Activated CD4-positive, CD25-positive, alpha-beta regulatory T cell treated with anti-CD3 and anti-CD28 coated beads, Interleukin-2, amount 50 U/mL, for 24 hours (primary cell): ENCODE measurements around the gene GCAT.
"Not testable (repeated sequence)": the region's sequence is repeated elsewhere in the genome, so short reads cannot be mapped to it uniquely, and the experiment has no call there.

ENCODE experiments used
- ATAC-seq, 2 donors: fragments of 150-1000 bp; cut with Tn5 transposase; one replicate each; pipeline ENCODE4 v1.10.0; 2021; ENCODE audit warnings: mild to moderate bottlenecking in 1 of 2, moderate library complexity in 1 of 2

GCAT gene

DNA sequence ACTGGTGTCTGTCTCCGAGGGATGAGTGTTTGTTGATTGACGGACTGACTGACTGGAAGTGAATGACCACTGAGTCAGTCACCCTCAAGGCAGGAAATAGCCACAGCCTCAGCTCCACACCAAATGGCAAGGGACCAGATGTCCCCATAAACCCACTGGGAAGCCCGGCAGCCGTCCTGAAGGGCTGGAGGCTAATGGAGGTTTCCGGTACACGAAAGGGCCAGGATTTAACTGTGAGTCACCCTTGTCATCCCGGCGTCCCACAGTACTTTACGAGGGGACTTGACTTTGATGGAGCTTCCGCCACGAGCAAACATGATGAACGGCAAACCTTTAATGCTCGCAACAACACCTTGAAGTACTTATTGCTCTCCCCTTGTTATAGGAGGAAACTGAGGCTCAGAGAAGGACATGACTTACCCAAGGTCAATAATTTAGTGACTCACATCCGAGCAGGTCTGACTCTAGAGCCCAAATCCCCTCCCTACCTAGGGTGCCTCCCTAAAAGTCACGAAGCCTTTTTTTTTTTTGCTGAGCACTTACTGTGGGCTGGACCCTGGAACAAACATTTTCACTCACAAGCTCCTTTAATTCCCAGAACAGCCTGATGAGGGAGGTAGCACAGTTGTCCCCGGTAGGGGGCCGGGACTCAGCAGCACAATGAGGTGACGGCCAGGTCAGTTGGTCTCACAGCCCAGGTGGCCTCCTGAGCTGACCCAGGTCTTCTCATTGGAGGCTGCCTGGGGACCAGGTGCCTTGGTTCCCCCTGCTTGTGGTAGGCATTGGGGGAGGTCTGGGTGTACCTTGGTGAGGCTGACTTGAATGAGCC, 25.2 kb upstream of the GCAT start:
- no peak for ATAC-seq

DNA sequence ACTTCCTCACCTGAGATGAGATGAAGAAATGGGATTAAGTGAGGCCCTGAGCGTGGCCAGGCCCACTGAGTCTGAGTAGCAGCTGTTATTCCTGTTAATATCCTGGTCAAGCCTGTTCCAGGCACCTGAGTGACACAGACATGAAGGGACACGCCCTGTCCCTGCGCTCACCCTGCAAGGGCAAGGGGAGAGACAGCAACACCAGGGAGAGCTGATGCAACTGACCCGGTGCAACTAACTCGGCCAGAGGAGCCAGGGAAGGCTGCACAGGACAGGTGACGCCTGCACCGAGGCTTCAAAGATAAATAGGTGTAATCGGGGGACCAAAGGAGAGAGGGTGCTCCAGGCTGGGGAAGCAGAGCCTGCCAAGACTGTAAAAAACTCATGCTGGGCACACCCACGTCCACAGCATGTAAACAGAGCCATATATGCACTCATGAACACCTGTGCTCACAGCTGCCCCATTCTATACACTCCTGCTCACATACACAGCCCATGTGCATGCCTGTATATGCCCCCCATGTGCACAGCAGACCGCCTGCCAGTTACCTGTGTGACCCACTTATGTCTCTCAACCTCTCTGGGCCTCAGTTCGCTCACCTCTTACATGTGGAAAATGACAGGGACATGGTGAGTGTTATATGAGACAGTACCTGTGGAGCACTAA, 22.8 kb upstream of the GCAT start:
- no peak for ATAC-seq

DNA sequence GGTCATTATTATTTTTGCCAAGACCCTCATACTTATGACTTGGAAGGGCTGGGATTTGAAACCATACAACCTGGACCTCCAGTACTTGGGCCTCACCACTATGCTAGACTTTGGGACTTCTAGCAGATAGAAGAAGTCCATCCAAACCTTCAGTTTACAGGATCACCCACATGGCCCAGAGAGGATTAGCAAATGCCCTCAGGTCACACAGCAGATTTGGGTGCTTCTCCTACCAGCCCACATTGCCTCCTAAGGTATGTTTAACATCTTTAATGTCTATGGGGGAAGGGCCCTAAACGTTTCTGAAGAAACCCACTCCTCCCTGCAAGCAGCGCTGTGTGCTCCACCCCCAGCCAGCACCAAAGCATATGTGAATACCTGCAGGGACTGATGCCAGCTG, 17.5 kb upstream of the GCAT start:
- ATAC-seq: no peak

DNA sequence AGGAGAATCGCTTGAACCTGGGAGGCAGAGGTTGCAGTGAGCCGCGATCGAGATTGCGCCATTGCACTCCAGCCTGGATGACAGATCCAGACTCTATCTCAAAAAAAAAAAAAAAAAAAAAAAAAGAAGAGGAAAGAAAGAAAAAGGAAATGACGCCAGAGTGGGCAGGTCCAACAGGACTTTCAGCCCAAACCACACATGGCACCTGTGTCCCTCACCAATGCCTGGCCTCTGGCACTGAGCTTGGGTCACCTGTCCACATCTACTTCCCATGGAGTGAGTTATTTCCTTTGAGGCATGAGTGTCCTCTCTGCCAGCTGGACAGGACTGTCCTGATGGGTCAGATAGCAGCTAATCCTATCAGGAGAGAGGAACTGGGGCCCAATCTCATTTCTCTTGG, 15.2 kb upstream of the GCAT start:
- no peak for ATAC-seq

DNA sequence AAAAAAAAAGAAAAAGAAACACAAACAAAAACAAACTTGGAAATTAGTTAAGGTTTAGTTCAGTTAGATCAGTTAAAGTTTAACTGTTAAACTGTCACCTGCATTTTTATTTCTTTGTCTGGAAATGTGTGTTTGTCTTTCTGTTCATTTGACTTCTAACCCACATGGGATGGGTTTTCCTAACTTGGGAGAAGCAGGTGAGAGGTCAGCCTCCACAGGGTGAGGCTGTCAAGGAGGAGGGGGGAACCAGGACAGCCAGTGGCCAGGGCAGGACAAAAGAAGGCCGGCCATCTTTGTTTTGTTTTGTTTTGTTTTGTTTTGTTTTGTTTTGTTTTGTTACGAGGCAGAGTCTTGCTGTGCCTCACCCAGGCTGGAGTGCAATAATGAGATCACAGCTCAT, 13.4 kb upstream of the GCAT start:
- no peak for ATAC-seq

DNA sequence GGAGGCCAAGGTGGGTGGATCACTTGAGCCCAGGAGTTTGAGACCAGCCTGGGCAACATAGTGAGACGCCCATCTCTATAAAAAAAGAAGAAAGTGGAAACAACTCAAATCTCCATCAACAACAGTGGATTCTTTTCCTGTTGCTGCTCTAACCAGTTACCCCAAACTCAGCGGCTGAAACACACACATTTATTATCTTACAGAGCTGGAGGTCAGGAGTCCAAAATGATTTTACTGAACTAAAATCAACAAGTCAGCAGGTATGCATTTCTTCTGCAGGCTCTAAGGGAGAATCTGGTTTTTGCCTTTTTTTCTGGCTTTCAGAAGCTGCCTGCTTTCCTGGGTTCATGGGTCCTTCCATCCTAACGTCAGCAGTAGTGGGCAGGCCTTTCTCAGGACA, 11.7 kb upstream of the GCAT start:
- ATAC-seq: no peak

DNA sequence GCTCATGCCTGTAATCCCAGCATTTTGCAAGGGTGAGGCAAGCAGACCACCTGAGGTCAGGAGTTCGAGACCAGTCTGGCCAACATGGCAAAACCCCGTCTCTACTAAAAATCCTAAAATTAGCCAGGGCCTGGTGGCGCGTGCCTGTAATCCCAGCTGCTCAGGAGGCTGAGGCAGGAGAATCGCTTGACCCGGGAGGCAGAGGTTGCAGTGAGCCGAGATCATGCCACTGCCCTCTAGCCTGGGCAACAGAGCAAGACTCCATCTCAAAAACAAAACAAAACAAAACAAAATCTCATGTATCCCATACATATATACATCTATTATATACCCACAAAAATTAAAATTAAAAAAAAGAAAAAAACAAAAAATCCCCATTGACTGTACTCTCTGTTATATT, 10.5 kb upstream of the GCAT start:
- not testable (repeated sequence) for ATAC-seq

DNA sequence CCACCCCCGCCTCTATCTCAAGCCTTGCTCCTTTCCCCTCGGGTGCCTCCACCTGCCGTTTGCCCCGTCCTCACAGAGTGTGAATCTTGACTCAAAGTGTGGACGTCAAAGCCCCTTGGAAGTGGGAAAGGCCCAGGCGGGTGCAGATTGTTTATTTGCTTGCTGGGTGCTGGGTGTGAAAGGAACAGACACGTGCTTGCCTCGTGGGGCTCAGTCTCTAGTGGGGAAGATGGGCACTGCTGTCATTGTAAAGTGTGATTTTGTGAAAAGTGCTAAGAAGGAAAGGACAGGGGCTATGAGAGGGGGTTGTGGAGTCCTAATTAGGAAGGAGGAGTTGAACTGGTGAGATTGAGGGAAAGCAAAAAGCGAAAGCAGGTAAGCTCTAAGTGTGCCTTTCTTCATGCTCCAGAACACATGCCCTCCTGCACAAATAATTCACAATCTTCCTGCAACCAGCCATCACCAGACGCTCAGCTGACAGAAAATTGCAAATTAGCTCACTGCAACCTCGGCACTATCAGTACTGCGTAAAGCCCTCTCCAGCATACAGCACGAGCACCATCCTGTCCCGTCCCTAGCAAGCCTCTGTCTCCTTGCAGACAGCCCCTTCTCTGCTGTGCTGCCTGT, 9.7 kb upstream of the GCAT start:
- ATAC-seq: no peak

DNA sequence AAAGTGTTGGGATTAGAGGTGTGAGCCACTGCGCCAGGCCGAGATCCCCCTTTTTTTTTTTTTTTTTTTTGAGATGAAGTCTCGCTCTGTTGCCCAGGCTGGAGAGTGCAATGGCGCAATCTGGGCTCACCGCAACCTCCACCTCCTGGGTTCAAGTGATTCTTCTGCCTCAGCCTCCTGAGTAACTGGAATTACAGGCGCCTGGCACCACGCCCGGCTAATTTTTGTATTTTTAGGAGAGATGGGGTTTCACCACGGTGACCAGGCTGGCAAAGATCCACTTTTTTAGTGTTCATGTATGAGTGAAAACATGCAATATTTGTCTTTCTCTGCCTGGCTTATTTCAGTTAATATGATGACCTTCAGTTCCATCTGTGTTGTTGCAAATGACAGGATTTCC, 7.8 kb upstream of the GCAT start:
- not testable (repeated sequence) for ATAC-seq

DNA sequence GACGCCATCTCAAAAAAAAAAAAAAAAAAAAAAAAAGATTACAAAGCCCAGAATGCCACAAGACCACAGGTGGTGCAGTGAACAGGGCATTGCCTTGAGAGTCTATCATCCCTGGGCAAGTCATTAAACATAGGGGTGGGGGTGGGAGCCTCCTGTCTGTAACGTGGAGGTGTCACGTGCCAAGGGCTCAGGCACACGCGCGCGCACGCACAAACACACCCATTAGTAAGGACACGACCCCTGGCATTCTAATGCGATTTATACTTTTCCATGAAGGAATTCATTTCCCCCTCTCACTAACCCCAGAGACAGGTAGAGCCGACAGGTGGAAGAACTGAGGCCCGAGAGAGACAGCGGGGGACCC, 5.8 kb upstream of the GCAT start:
- ATAC-seq: no peak

DNA sequence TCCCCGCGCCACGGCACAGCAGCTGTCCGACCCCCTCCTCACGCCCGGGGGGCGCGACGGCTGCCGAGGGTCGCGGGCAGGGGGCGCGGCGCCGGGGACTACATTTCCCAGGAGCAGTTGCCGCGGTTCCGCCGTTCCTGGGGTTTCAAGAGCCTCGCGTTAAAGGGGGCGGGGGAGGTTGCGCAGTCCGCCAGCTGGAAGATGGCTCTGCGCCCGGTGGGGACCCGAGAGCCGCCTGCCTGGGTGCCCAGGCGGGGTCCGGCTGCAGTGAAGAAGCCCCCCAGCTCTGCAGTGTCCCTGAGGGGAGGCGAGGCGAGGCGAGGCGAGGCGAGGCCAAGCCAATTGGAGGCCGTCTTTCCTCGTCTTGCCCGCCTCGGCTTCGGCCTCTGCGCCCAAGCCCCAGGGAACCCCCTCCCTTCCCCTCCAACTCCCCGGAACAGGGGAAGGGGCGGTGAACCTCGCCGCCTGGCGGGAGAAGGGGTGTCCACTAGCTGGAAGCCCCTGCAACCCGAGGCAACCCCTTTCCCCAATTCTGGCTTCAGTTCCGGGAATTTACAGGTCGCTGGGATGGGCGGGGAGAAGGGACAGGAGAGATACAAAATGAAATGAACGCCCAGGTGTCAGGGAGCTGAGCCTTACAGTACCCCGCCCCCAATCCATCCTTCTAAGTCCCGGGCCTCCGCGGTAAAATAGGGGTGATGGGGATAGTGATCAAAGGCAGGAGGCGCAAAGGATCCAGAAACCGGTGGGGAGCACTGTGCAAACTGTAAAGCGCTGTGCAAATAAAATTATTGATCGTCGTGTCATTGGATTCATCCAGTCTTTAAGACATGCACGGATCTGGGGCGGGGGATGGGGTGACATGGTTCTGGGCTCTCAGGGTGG, 5.2 kb upstream of the GCAT start:
- ATAC-seq: no peak

DNA sequence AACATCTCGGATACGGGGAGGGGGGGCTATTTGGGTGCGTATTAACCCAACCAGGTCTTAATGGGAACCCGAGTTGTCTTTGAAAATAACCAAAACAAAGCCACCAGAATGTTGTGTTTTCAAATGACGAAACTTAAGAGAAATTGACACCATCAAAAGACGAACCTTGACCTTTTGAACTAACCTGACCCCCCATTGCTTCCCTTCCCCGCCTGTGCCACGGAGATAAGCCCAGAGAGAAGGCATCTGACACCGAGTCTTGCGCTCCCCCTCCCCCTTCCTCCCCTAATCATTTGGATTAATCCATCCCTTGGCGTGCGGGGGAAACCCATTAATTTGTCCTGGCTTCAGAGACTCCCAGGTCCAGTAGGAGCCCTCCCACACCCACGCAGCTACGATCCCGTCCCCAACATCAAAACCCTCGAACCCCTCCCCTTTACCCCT, 4.5 kb upstream of the GCAT start:
- ATAC-seq: no peak

DNA sequence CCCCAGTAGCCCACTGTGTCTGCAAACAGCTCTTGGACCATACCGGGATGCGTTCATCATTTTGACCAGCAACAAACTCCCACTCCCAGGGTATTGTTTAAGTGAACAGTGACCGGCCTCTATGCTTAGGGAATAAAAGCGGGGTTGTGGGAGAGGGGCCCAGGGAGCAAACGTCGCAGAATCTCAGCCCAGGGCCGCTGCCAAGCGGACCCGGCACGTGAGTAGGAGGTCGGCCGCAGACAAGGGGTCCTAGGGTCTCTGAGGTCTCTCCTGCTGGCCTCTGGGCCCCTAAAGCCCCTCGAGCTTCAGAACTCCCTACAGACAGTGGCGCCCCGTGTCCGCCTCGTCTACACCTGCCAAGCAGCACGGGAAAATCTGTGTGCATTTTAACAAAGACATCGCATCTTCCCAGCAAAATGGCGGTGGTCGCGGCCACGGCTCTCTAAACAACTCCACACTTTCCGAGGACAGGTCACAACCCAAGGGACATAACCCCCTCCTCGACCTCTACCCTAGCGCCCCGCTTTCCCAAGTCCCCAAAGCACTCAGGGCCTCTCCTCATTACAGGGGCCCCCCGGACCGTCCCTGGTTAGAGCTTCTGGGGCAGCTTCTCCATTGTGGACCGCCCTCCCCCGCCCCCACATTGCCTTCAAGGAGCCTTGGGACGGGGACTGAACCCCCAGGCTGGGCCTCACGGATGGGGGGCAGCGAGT, 3.9 kb upstream of the GCAT start:
- ATAC-seq: no peak

DNA sequence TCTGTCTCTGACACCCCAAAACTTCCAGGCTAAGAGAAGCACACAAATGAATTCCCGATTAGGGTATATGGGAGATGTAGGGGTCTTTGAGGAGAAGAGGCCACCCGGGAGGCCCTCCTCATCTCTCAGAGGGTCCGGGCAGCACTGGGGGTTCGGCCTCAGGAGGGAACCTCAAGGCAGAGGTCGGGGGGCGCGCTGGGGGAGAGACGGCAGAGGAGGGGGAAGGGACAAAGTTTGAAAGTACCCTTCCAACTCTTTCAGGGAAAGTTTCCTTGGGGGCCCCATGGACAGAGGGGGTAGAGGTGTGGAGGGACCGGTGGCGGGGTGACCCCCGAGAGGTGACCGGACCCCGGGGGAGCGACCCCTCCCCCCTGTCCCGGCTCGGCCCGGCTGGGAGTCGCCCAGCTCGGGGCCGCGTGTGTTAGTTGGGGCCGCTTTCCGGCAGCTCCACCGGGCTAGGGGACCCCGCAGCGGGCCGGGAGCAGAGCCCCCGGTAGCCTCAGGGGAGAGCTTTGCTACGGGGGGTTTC, 3.3 kb upstream of the GCAT start:
- no peak for ATAC-seq

DNA sequence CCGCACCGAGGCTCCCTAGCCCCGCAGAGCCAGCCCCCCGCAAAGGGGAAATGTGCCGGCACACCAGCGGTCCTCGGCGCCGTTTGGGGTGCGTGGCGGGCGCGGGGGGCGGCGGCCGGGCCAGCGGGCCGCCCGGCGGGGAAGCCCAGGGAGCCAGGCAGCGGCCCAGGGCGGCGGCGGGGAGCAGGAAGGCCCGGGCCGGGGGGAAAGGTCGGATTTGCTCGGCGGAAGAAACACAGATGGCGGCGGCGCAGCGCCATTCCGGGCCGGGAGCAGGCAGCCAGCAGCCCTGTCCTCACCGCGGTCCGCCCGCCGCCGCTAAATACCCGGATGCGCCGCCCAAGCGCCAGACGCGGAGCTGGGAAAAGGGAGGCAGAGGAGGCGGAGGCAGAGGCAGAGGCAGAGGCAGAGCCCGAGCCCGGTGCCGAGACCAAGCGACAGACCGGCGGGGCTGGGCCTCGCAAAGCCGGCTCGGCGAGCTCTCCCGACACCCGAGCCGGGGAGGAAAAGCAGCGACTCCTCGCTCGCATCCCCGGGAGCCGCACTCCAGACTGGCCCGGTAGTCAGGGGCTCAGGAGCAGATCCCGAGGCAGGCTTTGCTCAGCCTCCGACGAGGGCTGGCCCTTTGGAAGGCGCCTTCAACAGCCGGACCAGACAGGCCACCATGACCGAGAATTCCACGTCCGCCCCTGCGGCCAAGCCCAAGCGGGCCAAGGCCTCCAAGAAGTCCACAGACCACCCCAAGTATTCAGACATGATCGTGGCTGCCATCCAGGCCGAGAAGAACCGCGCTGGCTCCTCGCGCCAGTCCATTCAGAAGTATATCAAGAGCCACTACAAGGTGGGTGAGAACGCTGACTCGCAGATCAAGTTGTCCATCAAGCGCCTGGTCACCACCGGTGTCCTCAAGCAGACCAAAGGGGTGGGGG, 2.6 kb upstream of the GCAT start:
- peak; percentile 10 to 27 for ATAC-seq

DNA sequence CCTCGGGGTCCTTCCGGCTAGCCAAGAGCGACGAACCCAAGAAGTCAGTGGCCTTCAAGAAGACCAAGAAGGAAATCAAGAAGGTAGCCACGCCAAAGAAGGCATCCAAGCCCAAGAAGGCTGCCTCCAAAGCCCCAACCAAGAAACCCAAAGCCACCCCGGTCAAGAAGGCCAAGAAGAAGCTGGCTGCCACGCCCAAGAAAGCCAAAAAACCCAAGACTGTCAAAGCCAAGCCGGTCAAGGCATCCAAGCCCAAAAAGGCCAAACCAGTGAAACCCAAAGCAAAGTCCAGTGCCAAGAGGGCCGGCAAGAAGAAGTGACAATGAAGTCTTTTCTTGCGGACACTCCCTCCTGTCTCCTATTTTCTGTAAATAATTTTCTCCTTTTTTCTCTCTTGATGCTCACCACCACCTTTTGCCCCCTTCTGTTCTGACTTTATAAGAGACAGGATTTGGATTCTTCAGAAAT, 1.9 kb upstream of the GCAT start:
- no peak for ATAC-seq

DNA sequence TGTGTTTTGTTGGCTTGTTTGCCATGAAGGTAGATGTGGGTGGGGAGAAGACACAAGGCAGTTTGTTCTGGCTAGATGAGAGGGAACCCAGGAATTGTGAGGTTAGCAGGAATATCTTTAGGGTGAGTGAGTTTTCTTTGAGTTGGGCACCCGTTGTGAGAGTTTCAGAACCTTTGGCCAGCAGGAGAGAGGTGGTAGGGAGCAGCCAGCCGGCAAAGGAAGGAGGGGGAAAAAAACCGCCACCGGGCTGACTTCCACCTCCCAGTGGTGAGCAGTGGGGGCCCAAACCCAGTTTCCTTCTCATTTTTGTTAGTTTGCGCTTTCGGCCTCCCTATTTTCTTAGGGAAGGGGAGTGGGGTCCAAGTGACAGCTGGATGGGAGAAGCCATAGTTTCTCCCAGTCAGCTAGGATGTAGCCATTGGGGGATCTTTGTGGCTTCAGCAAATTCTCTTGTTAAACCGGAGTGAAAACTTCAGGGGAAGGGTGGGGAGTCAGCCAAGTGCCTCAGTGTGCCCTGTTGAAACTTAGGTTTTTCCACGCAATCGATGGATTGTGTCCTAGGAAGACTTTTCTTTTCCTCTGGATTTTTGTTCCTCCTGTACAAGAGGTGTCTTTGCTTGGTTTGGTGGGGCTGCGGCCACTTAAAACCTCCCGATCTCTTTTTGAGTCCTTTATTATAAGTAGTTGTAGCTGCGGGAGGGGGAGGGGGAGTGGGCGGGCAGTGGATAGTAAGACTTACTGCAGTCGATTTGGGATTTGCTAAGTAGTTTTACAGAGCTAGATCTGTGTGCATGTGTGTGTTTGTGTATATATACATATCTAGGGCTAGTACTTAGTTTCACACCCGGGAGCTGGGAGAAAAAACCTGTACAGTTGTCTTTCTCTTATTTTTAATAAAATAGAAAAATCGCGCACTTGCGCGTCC, 1.1 kb upstream of the GCAT start:
- ATAC-seq: no peak

DNA sequence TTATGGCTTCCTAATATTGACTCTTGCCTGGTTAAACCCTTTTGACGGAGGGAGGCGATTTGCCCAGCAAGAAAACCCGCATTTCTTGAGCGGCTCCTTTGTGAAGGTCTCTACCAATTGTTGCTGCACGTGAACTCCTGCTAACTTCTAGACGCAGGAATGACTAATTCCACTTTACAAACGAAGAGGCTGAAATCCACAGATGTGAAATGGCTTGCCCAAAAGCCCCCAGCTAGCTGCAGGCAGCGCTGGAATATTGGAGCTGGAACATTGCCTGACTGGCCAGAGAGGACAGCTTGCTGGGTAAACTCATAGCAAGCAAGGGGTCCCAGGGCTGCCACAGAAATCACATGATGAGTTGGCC, 542 bp downstream of the GCAT start:
- ATAC-seq: no peak

DNA sequence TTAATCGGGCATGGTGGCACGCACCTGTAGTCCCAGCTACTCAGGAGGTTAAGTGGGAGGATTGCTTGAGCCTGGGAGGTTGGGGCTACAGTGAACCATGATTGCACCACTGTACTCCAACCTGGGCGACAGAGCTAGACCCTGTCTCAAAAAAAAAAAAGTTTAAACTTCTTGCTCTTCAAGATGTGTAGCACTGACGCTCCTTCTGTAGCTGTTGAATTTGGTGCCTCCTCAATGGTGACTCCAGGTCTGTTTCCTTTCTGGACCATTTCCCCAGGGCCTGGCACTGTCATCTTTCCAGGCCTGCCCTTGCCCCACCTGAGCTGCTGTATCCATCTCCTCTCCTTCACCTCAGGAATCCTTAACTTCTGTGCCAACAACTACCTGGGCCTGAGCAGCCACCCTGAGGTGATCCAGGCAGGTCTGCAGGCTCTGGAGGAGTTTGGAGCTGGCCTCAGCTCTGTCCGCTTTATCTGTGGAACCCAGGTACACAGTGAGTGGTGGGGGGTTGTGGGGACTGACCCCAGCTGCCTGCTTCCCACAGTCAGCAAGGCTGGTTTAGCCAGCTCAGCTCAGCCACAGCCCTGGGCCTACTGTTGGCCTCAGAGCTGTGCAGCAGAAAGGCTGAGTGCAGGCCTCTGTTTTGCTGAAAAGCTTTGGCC, 2.1 kb downstream of the GCAT start:
- ATAC-seq: no peak
